ENCODE results near the gene CHAD.

Gene CHAD

GRCh38 chr17:50467855-50468303 is 801 bp downstream of the CHAD start (continued):
- TF ChIP-seq ZNF24 (tag by site-specific recombination; IDR thresholded peaks at IDR 0.05): no peak
- no peak for TF ChIP-seq ZNF791 (tag by site-specific recombination; IDR thresholded peaks at IDR 0.05)
- no peak for TF ChIP-seq GLI2 (tag by site-specific recombination; IDR thresholded peaks at IDR 0.05; ENCODE audit: borderline replicate concordance, low read depth)
- no peak for TF ChIP-seq ZNF433 (tag by site-specific recombination; IDR thresholded peaks at IDR 0.05; ENCODE audit: low read depth)
- TF ChIP-seq ZNF843 (tag by site-specific recombination; IDR thresholded peaks at IDR 0.05): no peak
- TF ChIP-seq ZNF621 (tag by site-specific recombination; IDR thresholded peaks at IDR 0.05): no peak
- no peak for TF ChIP-seq ZNF561 (tag by site-specific recombination; IDR thresholded peaks at IDR 0.05; ENCODE audit: borderline replicate concordance)
- TF ChIP-seq ZNF624 (tag by site-specific recombination; IDR thresholded peaks at IDR 0.05): no peak

- Histone ChIP-seq H3K27ac (ENCODE audit: extremely low read depth, low read depth, low read length) (no peak overlapping the region), H3K4me3 (ENCODE audit: low read depth, low read length) (no peak overlapping the region), H3K9me3 (ENCODE audit: control insufficient read depth, insufficient read depth, low read depth, low read length) (no peaks in the 10 kb centered on the region), H3K4me1 (ENCODE audit: control insufficient read depth, insufficient read depth, low read length) (no peaks in the 10 kb centered on the region), H3K36me3 (ENCODE audit: control insufficient read depth in 2 of 2, insufficient read depth in 1 of 2, low read length in 2 of 2) (peaks cover 0 to 31% of the 10 kb centered on the region in 2 experiments; a peak in 1 of 3 replicates)
- CTCF ChIA-PET: interaction anchor here (0.7 to 1.7 kb wide), 3 partner anchors 10 to 105 kb away, joined by 4 to 9 read pairs (median 6); partner anchors contain the start of gene RSAD1
- TF ChIP-seq ZIC2 (tag by site-specific recombination; IDR thresholded peaks at IDR 0.05) (peak; percentile 45; the same call in 1 of the 2 replicates), PRDM10 (tag by site-specific recombination; IDR thresholded peaks at IDR 0.05) (no peak), GLIS1 (tag by site-specific recombination; IDR thresholded peaks at IDR 0.05) (peak; percentile 73; the same call in 1 of the 2 replicates), ZNF610 (tag by site-specific recombination; IDR thresholded peaks at IDR 0.05; ENCODE audit: borderline replicate concordance) (no peak)
- POLR2A ChIA-PET: no interaction called here
Observed at GRCh38 chr17:50467114-50467854, 1.4 kb downstream of the CHAD start.

- ChIA-PET CTCF (interaction anchor here (1.5 kb wide), 1 partner anchor 13 kb away, joined by 6 read pairs; the partner anchor contains the start of gene RSAD1), POLR2A (interaction anchor here (0.9 kb wide), 1 partner anchor 85 kb away, joined by 3 read pairs; no protein-coding TSS in a partner anchor)
- Histone ChIP-seq H3K4me3 (ENCODE audit: low read depth, low read length) (no peak overlapping the region), H3K36me3 (ENCODE audit: control insufficient read depth in 2 of 2, insufficient read depth in 1 of 2, low read length in 2 of 2) (peaks cover 0 to 34% of the 10 kb centered on the region in 2 experiments; a peak in 1 of 3 replicates), H3K27ac (ENCODE audit: extremely low read depth, low read depth, low read length) (no peak overlapping the region), H3K9me3 (ENCODE audit: control insufficient read depth, insufficient read depth, low read depth, low read length) (no peaks in the 10 kb centered on the region), H3K4me1 (ENCODE audit: control insufficient read depth, insufficient read depth, low read length) (no peaks in the 10 kb centered on the region)
- TF ChIP-seq ZFHX2 (tag by site-specific recombination; conservative IDR thresholded peaks at IDR 0.05) (peak; percentile 33; the same call in 1 of the 2 replicates), ZNF157 (tag by site-specific recombination; IDR thresholded peaks at IDR 0.05) (no peak), KLF1 (tag by site-specific recombination; IDR thresholded peaks at IDR 0.05) (peak; percentile 50; the same call in 1 of the 2 replicates), EGR2 (tag by site-specific recombination; IDR thresholded peaks at IDR 0.05; ENCODE audit: low read depth) (peak; percentile 57; the same call in 1 of the 2 replicates)
Observed at GRCh38 chr17:50466371-50467113, 2.1 kb downstream of the CHAD start.
